ENCODE data around the gene MISP3.

Gene MISP3

GRCh38 chr19:14093117-14093823 is 20.7 kb downstream of the MISP3 start:
- Mint-ChIP-seq H3K36me3 (ENCODE audit: low read depth) (peaks cover 49% of the 10 kb centered on the region), H3K27ac (peak overlapping the region; percentile 31 to 66 (median 64)), H3K9me3 (peaks cover 11% of the 10 kb centered on the region), H3K4me1 (peaks cover 15% of the 10 kb centered on the region), H3K4me3 (peak overlapping the region; percentile 62 to 80 (median 68)), H3K27me3 (ENCODE audit: low read depth) (no peaks in the 10 kb centered on the region)
- no peak for TF ChIP-seq CTCF (IDR thresholded peaks at IDR 0.05; ENCODE audit: unreplicated experiment in 3 of 3)

DNA sequence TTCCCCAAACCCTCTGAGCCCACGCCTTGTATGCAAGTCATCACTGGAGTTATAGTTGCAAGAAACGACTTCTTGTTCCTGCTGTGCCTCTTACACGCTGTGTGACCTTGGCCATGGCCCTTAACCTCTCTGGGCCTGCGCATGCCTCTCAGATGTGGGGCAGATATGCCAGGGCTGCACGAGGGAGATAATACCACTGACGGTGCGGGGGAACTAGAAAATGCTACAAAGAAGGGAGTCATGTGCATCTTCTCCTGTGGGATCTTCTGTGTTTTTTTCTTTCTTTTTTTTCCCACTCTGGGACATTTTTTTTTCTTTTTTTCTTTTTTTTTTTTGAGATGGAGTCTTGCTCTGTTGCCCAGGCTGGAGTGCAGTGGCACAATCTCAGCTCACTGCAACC is 22.3 kb downstream of the MISP3 start:
- peak overlapping the region in 2 of 3 experiments; percentile 42 to 66 for H3K4me3 Mint-ChIP-seq
- no peak for TF ChIP-seq CTCF (IDR thresholded peaks at IDR 0.05; ENCODE audit: unreplicated experiment in 3 of 3)
- peaks cover 39% of the 10 kb centered on the region for H3K36me3 Mint-ChIP-seq (ENCODE audit: low read depth)
- no peaks in the 10 kb centered on the region for H3K27me3 Mint-ChIP-seq (ENCODE audit: low read depth)
- peak overlapping the region in 1 of 3 experiments; percentile 26 for H3K27ac Mint-ChIP-seq
- H3K4me1 Mint-ChIP-seq, result peaks cover 9% of the 10 kb centered on the region
- peaks cover 11% of the 10 kb centered on the region for H3K9me3 Mint-ChIP-seq

GRCh38 chr19:14096272-14096992 is 23.8 kb downstream of the MISP3 start:
- Mint-ChIP-seq H3K27ac (no peak overlapping the region), H3K9me3 (peaks cover 11% of the 10 kb centered on the region), H3K36me3 (ENCODE audit: low read depth) (peaks cover 45% of the 10 kb centered on the region), H3K4me1 (peaks cover 7% of the 10 kb centered on the region), H3K4me3 (no peak overlapping the region), H3K27me3 (ENCODE audit: low read depth) (no peaks in the 10 kb centered on the region)
- TF ChIP-seq CTCF (IDR thresholded peaks at IDR 0.05; ENCODE audit: unreplicated experiment in 3 of 3), result no peak

DNA sequence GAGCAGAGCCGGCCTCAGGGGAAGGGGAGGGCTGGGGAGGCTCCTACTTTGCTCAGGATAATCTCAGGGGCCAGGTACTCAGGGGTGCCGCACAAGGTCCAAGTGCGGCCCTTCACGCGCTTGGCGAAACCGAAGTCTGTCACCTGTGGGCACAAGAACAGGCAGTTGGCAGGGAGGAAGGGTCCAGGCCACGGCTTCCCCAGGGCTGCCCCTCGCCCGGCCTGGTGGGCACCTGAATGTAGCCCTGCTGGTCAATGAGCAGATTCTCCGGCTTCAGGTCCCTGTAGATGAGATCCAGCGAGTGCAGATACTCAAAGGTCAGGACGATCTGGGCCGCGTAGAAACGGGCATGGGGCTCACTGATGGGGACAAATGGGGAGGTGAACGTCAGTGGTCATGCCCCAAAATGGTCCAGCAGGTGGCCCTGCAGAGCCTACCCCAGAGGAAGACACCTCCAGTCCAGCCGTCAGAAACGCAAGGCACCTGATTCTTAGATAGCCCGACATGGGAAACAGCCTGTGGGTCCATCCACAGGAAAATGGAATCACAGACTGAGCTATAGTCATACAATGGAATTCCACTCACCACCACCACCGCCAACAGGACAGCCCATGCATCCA is 25.1 kb downstream of the MISP3 start:
- Mint-ChIP-seq H3K4me1 (no peaks in the 10 kb centered on the region), H3K27ac (no peak overlapping the region), H3K27me3 (ENCODE audit: low read depth) (no peaks in the 10 kb centered on the region), H3K4me3 (no peak overlapping the region), H3K9me3 (peaks cover 11% of the 10 kb centered on the region), H3K36me3 (ENCODE audit: low read depth) (peaks cover 49% of the 10 kb centered on the region)
- TF ChIP-seq CTCF (IDR thresholded peaks at IDR 0.05; ENCODE audit: unreplicated experiment in 3 of 3), result no peak

DNA sequence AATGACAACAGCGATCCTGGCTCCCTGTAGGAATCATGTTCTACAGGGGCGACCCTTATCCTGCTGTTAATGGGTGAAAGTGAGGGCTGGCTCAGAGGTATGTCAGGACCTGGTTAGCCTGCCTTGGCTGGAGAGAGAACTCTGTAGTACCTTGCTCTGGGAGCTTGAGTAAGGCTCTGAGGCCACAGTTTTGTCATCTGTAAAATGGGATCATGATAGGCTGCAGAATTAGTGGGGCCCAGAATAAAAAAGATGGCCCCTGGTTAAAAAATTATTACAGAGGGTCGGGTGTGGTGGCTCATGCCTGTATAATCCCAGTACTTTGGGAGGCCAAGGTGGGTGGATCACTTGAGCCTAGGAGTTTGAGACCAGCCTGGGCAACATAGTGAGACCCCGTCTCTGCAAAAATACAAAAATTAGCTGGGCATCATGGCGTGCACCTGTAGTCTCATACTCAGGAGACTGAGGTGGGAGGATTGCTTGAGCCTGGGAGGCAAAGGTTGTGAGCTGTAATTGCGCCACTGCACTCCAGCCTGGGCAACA is 28.5 kb downstream of the MISP3 start:
- Mint-ChIP-seq H3K27ac (no peak overlapping the region), H3K27me3 (ENCODE audit: low read depth) (no peaks in the 10 kb centered on the region), H3K36me3 (ENCODE audit: low read depth) (peaks cover 45% of the 10 kb centered on the region), H3K4me3 (no peak overlapping the region), H3K4me1 (no peaks in the 10 kb centered on the region), H3K9me3 (no peaks in the 10 kb centered on the region)
- no peak for TF ChIP-seq CTCF (IDR thresholded peaks at IDR 0.05; ENCODE audit: unreplicated experiment in 3 of 3)

Data from nephron (organoid).